Measurements from ENCODE around the gene MYO7B. TPM values are rescaled to one million over a fixed set of nuclear protein-coding genes. Genes with fewer than 3 reads are reported as not detected.

Gene MYO7B
- total RNA-seq, 1 donor from 2014 or later: 0.29 TPM

DNA sequence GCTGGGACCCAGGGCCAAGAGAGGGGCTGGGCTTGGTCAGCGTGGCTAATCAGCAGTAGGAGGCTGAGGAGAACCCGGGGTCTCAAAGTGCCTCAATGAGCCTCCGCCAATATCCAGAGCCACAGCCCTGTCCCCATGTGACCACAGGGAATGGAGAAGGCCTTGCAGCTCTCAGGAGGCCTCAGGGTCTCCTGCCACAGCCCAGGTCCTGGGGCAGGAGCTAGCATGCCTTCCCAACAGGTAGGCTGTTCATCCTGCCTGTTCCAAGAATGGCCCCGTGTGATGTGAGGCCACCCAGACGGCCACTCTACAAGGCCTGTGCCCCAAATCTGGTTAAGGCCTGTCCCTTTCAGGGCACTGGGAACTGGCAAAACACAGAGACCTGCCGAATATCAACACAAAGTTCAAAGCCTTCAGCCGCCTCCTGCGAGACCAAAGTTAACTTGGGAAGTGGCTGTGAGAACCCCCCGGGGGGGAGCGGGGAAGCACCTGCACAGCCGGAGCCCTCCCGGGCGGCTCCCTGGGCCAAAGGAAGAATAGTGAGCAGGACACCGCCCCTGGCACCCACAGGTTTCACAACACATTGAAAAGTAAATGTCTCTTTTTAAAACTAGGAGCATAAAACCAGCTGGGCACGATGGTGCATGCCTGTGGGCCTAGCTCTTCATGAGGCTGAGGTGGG is 144.3 kb downstream of the MYO7B start:
- no peaks in the 10 kb centered on the region for H3K36me3 Mint-ChIP-seq (ENCODE audit: unreplicated experiment)
- H3K4me1 Mint-ChIP-seq (ENCODE audit: low read depth, unreplicated experiment): peaks cover 6% of the 10 kb centered on the region
- peaks cover 19% of the 10 kb centered on the region for H3K27me3 Mint-ChIP-seq (ENCODE audit: unreplicated experiment)
- H3K9me3 Mint-ChIP-seq (ENCODE audit: unreplicated experiment): peaks cover 2% of the 10 kb centered on the region
- no peak overlapping the region for H3K4me3 Mint-ChIP-seq (ENCODE audit: unreplicated experiment)
- no peak for DNase-seq
- H3K27ac Mint-ChIP-seq (ENCODE audit: unreplicated experiment): no peak overlapping the region
- TF ChIP-seq, protein P1, sequence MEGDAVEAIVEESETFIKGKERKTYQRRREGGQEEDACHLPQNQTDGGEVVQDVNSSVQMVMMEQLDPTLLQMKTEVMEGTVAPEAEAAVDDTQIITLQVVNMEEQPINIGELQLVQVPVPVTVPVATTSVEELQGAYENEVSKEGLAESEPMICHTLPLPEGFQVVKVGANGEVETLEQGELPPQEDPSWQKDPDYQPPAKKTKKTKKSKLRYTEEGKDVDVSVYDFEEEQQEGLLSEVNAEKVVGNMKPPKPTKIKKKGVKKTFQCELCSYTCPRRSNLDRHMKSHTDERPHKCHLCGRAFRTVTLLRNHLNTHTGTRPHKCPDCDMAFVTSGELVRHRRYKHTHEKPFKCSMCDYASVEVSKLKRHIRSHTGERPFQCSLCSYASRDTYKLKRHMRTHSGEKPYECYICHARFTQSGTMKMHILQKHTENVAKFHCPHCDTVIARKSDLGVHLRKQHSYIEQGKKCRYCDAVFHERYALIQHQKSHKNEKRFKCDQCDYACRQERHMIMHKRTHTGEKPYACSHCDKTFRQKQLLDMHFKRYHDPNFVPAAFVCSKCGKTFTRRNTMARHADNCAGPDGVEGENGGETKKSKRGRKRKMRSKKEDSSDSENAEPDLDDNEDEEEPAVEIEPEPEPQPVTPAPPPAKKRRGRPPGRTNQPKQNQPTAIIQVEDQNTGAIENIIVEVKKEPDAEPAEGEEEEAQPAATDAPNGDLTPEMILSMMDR (IDR thresholded peaks at IDR 0.05; ENCODE audit: partially characterized antibody, unreplicated experiment): no peak

DNA sequence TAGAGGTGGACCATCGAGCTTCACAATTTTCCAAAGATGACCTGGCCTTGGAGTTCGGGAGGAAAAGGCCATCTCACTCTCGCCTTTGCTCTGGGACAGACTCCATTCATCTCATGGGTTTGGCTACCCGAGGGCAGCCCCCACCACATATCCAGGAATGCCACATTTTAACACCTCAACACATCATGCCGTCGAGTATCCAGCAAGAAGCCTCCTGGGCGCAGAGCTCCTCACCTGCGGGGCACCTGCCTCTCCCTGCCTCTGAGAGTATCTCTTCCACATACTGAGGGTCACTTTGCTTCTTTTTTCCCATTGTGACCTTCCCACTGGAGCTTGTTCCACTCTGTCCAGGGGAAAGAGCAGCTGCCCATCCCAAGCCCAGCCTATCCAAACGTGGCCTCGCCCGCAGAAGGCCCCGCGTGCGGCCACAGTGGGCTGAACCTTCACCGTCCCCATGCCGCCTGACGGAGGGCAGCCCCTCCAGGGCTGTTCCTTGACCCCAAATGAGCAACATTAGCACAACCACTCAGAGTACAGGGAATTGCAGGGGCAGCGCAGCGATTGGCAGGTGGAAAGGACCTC is 145.3 kb downstream of the MYO7B start:
- Mint-ChIP-seq H3K9me3 (ENCODE audit: unreplicated experiment) (peaks cover 2% of the 10 kb centered on the region), H3K4me1 (ENCODE audit: low read depth, unreplicated experiment) (peaks cover 6% of the 10 kb centered on the region), H3K27ac (ENCODE audit: unreplicated experiment) (no peak overlapping the region), H3K36me3 (ENCODE audit: unreplicated experiment) (no peaks in the 10 kb centered on the region), H3K4me3 (ENCODE audit: unreplicated experiment) (no peak overlapping the region), H3K27me3 (ENCODE audit: unreplicated experiment) (peaks cover 21% of the 10 kb centered on the region)
- no peak for DNase-seq
- TF ChIP-seq, protein P1 (IDR thresholded peaks at IDR 0.05; ENCODE audit: partially characterized antibody, unreplicated experiment): no peak

DNA sequence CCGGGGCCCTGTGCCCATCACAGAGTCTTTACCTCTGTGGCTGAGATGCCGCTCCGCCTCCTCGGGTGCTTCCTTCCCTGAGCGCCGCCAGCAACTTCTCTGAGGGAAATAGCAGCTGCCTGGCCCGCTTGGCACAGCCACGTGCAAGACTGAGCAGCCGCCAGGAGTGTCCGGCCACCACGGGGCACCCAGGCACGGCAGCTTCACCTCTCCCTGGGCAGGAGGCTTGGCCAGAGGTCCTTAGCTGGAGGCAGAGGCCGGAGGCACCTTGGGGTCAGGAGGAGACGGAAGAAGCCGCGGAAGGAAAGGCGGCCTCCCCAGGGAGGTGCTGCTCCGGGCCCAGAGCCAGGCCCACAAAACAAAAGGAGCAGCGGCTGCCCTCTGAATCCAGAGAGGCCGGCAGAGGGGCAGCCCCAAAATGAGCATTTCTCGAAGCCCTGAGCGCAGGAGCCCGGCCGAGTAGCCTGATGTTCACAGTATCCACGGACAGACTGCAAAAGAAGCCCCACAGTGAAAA is 145.9 kb downstream of the MYO7B start:
- Mint-ChIP-seq H3K4me3 (ENCODE audit: unreplicated experiment) (no peak overlapping the region), H3K36me3 (ENCODE audit: unreplicated experiment) (no peaks in the 10 kb centered on the region), H3K27me3 (ENCODE audit: unreplicated experiment) (peaks cover 17% of the 10 kb centered on the region), H3K27ac (ENCODE audit: unreplicated experiment) (no peak overlapping the region), H3K9me3 (ENCODE audit: unreplicated experiment) (no peaks in the 10 kb centered on the region), H3K4me1 (ENCODE audit: low read depth, unreplicated experiment) (peaks cover 3% of the 10 kb centered on the region)
- TF ChIP-seq, protein P1 (IDR thresholded peaks at IDR 0.05; ENCODE audit: partially characterized antibody, unreplicated experiment): no peak
- DNase-seq: no peak

DNA sequence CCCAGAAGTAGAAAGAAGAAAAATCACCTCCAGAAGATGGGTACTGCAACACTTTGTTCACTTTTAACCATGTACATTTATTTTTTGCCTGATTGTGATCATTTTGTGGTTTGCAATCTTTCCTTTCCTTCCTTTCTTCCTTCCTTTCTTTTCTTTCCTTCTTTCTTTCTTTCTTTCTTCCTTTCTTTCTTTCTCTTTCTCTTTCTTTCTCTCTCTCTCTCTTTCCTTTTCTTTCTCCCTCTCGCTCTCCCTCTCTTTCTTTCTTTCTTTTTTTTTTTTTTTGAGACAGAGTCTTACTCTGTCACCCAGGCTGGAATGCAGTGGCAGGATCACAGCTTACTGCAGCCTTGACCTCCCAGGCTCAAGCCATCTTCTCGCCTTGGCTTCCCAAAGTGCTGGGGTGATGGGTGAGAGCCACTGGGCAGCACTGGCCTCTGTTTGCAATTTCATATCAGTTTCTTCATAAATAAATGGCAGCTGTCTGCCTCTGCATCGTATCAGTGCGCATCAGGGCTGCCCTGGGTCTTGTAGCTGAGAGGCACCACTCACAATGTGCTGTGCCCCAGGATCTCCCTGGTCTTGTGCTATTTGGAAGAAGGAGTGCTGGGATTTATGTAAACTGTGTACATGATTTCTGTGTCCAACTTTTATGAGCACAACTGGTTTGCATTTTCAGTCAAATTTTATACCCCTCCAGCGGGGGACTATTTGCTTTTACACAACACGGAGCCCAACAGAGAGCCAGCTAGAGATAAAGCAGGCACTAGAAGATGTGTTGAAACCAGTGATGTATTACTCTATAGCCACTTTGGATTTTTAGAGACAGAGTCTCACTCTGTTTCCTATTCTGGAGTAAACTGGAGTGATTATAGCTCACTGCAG is 146.7 kb downstream of the MYO7B start:
- no peak for DNase-seq
- TF ChIP-seq, protein P1 (IDR thresholded peaks at IDR 0.05; ENCODE audit: partially characterized antibody, unreplicated experiment): no peak
- Mint-ChIP-seq H3K36me3 (ENCODE audit: unreplicated experiment) (no peaks in the 10 kb centered on the region), H3K4me3 (ENCODE audit: unreplicated experiment) (no peak overlapping the region), H3K27me3 (ENCODE audit: unreplicated experiment) (peaks cover 14% of the 10 kb centered on the region), H3K9me3 (ENCODE audit: unreplicated experiment) (peaks cover 3% of the 10 kb centered on the region), H3K4me1 (ENCODE audit: low read depth, unreplicated experiment) (peaks cover 3% of the 10 kb centered on the region), H3K27ac (ENCODE audit: unreplicated experiment) (no peak overlapping the region)

Data from glutamatergic neuron (in vitro differentiated cells).